Lower leg skin (tissue), 3 donors: ENCODE data around the gene PRDM15.

ENCODE experiments used
- CTCF ChIP-seq, 3 donors: fragments of 450-650 bp; IDR thresholded peaks; one replicate each; pipeline ENCODE4 v1.5.1; 2016; ENCODE audit warnings: antibody characterized with exemption in 3 of 3, mild to moderate bottlenecking in 3 of 3, moderate library complexity in 2 of 3
- POLR2A ChIP-seq, 2 donors: fragments of 450-650 bp; IDR thresholded peaks; one replicate each; pipeline ENCODE4 v1.6.1; 2016 to 2017; ENCODE audit warnings: antibody characterized with exemption in 2 of 2, mild to moderate bottlenecking in 1 of 2, moderate library complexity in 1 of 2

GRCh38 chr21:41763398-41763931 lies 115.7 kb downstream of the PRDM15 start:
- TF ChIP-seq CTCF (IDR thresholded peaks at IDR 0.05): no peak
- TF ChIP-seq POLR2A (IDR thresholded peaks at IDR 0.05): no peak
